Activated gamma-delta T cell treated with Interleukin-2 at 50 U/mL for 16 hours (primary cell): ENCODE results near the gene DOCK3.
"Not testable (repeated sequence)": the region's sequence is repeated elsewhere in the genome, so short reads cannot be mapped to it uniquely, and the experiment has no call there.

Experiments
- DNase-seq: peaks from one replicate; pipeline ENCODE4 v3.0.0-alpha.2; 2020

DOCK3 gene

GRCh38 chr3:51378065-51378464 lies 703.3 kb downstream of the DOCK3 start:
- DNase-seq = no peak

GRCh38 chr3:51378726-51379125 lies 704.0 kb downstream of the DOCK3 start:
- no peak for DNase-seq

- DNase-seq = no peak
These were observed 704.6 kb downstream of the DOCK3 start for GRCh38 chr3:51379301-51379700.

GRCh38 chr3:51379746-51380455 lies 705.2 kb downstream of the DOCK3 start:
- DNase-seq = no peak

- DNase-seq = no peak
These were observed 706.0 kb downstream of the DOCK3 start for GRCh38 chr3:51380601-51381332.

GRCh38 chr3:51381333-51381705 lies 706.6 kb downstream of the DOCK3 start:
- no peak for DNase-seq

- DNase-seq = no peak
These were observed 707.5 kb downstream of the DOCK3 start for GRCh38 chr3:51382076-51382745.

- DNase-seq = no peak
These were observed 708.3 kb downstream of the DOCK3 start for GRCh38 chr3:51382947-51383578.

- DNase-seq = no peak
These were observed 709.5 kb downstream of the DOCK3 start for GRCh38 chr3:51384055-51384725.

- peak; percentile 96 for DNase-seq
These were observed 710.2 kb downstream of the DOCK3 start, which contains the start of gene MANF for GRCh38 chr3:51384726-51385473. Gene MANF, plus strand, starts transcription at chr3:51385291. Its CDS starts 52 bp downstream, at chr3:51385343.

GRCh38 chr3:51385621-51386091 lies 710.9 kb downstream of the DOCK3 start:
- DNase-seq = no peak

GRCh38 chr3:51386159-51386851 lies 711.6 kb downstream of the DOCK3 start:
- DNase-seq = no peak

GRCh38 chr3:51386852-51387229 lies 712.1 kb downstream of the DOCK3 start:
- no peak for DNase-seq

GRCh38 chr3:51387281-51387680 lies 712.6 kb downstream of the DOCK3 start:
- not testable (repeated sequence) for DNase-seq

- no peak for DNase-seq
These were observed 713.7 kb downstream of the DOCK3 start for GRCh38 chr3:51388286-51389029.

- peak; percentile 46 for DNase-seq
These were observed 714.9 kb downstream of the DOCK3 start for GRCh38 chr3:51389423-51390183.

- DNase-seq = no peak
These were observed 715.7 kb downstream of the DOCK3 start for GRCh38 chr3:51390246-51391074.

GRCh38 chr3:51391075-51391565 lies 716.4 kb downstream of the DOCK3 start, which contains the start of gene RBM15B:
Gene RBM15B, plus strand, starts transcription at chr3:51391285. Its CDS starts 115 bp downstream, at chr3:51391400.
- DNase-seq = peak; percentile 96
